Measurements from ENCODE around the gene ITIH5.

The ITIH5 gene

DNA sequence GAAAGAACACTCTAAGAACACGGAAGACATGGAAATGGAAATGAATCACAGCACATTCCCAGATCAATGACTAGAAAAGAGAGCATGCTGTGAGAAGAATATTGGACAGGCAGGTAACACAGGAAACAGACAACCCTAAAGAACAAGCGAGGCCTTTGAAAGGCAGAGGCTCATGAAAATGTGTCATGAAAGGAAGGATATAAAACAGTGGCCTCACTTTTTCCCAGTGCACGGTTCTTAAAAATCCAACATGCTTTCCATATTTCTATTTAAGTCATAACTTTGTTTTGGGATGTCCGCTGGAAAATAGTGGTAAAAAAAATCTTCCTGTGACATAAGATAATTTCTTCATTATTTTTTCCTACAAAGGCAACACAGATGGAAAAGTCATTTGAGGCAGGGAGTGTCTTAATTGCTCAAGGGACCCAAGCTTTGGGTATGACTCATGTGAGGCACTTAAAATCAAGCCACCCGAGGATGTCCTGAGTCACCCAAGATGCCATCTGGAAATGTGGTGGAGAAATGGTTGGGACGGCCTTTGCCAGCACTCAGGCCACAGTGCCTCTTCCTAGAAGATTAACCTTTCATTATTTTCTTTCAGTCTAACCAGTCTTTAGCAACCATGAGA, 17.0 kb downstream of the ITIH5 start:
- H3K9ac ChIP-seq (ENCODE audit: insufficient read length) = no peak overlapping the region

DNA sequence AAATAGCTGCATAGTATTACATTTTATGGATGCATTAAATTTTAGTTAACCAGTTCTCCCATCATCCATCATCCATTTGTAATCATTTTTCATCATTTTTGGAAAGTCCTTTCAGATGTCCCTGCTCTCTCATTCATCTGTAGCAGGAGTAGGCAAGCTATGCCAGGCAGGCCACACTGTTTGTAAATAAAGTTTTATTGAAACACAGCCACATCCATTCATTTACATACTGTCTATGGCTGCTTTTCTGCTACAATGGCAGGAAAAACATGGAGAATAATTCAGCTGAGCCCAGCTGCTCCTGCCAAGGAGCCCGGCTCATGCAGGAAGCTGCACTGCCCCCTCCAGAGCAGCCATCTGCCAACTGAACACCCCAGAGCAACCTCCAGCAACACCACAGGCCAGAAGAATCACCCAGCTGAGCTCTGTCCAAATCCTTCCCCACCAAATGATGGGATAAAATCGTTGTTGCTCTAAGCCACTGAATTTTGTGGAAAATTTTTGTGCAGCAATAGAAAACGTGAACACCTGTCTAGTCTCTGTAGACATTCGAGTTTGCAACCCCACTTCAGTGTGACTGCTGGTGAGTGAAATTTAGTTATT, 19.6 kb downstream of the ITIH5 start:
- no peak overlapping the region for H3K27ac ChIP-seq
- H3K9me3 ChIP-seq (ENCODE audit: low read depth, low read length) = no peaks in the 10 kb centered on the region
- DNase-seq (ENCODE audit: low read depth, low spot score) = no peak
- H3K36me3 ChIP-seq (ENCODE audit: insufficient read depth, low read length) = no peaks in the 10 kb centered on the region
- no peak overlapping the region for H3K9ac ChIP-seq (ENCODE audit: insufficient read length)
- H3K4me3 ChIP-seq = no peak overlapping the region
- no peak for TF ChIP-seq POLR2AphosphoS5 (IDR thresholded peaks at IDR 0.05; ENCODE audit: borderline replicate concordance, low read depth, low read length)
- no peak for TF ChIP-seq FOXP2 (optimal IDR thresholded peaks at IDR 0.05; ENCODE audit: control extremely low read depth, extremely low read length, insufficient read depth)
- TF ChIP-seq EZH2 (IDR thresholded peaks at IDR 0.05) = no peak

More for the DNA sequence above, 17.0 kb downstream of the ITIH5 start:
- H3K36me3 ChIP-seq (ENCODE audit: insufficient read depth, low read length) = no peaks in the 10 kb centered on the region
- H3K27ac ChIP-seq = no peak overlapping the region
- H3K4me3 ChIP-seq = no peak overlapping the region
- no peaks in the 10 kb centered on the region for H3K9me3 ChIP-seq (ENCODE audit: low read depth, low read length)
- DNase-seq (ENCODE audit: low read depth, low spot score) = no peak
- TF ChIP-seq FOXP2 (optimal IDR thresholded peaks at IDR 0.05; ENCODE audit: control extremely low read depth, extremely low read length, insufficient read depth) (no peak), EZH2 (IDR thresholded peaks at IDR 0.05) (no peak), POLR2AphosphoS5 (IDR thresholded peaks at IDR 0.05; ENCODE audit: borderline replicate concordance, low read depth, low read length) (no peak)

DNA sequence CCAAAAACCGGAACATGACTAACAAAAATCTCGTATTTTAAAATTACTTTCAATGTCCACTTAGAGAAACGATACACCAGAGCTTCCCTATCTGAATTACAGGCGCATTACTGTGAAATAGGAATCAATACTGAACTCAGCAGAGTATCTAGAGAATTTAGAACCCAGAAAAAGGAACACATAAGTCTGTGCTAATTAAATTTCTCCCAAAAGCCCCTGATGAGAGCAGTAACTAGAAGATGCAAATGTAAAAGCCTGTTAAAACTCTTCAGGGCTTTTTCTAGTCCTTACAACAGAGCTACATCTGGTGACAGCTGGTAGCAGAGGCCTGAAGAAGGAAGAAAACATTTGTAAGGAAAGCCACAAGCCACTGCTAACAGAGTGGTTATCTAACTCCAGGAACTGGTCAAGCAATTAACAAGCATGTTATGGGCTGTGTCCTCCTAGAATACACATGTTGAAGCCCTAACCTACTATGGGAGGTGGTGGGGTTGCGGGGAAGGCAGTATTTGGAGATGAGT, 24.2 kb downstream of the ITIH5 start:
- H3K9me3 ChIP-seq (ENCODE audit: low read depth, low read length) = no peaks in the 10 kb centered on the region
- no peaks in the 10 kb centered on the region for H3K36me3 ChIP-seq (ENCODE audit: insufficient read depth, low read length)
- DNase-seq (ENCODE audit: low read depth, low spot score) = no peak
- no peak overlapping the region for H3K9ac ChIP-seq (ENCODE audit: insufficient read length)
- H3K4me3 ChIP-seq = no peak overlapping the region
- TF ChIP-seq POLR2AphosphoS5 (IDR thresholded peaks at IDR 0.05; ENCODE audit: borderline replicate concordance, low read depth, low read length) (no peak), EZH2 (IDR thresholded peaks at IDR 0.05) (no peak), FOXP2 (optimal IDR thresholded peaks at IDR 0.05; ENCODE audit: control extremely low read depth, extremely low read length, insufficient read depth) (no peak)
- no peak overlapping the region for H3K27ac ChIP-seq

DNA sequence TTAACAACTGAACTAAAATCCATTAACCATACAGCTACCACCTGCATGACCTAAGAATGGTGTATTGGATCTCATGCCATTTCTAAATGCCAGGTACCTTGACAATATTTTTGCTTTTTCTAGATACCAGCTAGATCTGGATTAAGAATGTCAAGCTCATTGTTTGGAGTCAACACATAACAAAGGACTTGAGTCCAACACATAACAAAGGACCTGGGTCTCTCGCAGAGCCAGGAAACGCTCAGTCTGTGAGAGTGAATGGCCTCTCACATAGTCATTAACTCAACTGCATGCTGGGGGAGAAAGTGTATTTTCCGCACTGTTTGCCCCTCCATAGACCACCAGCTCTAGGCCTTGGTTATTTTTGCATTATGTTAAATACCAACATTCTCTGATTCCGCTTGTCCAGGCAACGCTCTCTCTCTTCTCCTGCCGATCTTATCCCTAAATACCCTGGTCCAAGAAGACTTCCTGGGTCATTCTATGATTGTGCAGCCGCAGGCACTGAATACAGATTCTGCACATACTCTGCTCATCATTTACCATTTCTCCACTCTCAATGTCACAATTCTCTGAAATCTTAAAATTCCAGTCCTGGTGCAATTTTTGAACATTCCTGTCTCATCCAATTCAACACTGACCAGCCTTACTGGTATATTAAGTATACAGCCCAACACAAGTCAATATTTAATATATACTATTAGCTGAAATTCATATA, 31.2 kb downstream of the ITIH5 start:
- no peak overlapping the region for H3K4me3 ChIP-seq
- no peak overlapping the region for H3K27ac ChIP-seq
- no peaks in the 10 kb centered on the region for H3K9me3 ChIP-seq (ENCODE audit: low read depth, low read length)
- no peak for DNase-seq (ENCODE audit: low read depth, low spot score)
- no peak overlapping the region for H3K9ac ChIP-seq (ENCODE audit: insufficient read length)
- TF ChIP-seq POLR2AphosphoS5 (IDR thresholded peaks at IDR 0.05; ENCODE audit: borderline replicate concordance, low read depth, low read length) = no peak
- no peak for TF ChIP-seq FOXP2 (optimal IDR thresholded peaks at IDR 0.05; ENCODE audit: control extremely low read depth, extremely low read length, insufficient read depth)
- TF ChIP-seq EZH2 (IDR thresholded peaks at IDR 0.05) = no peak
- H3K36me3 ChIP-seq (ENCODE audit: insufficient read depth, low read length) = no peaks in the 10 kb centered on the region

DNA sequence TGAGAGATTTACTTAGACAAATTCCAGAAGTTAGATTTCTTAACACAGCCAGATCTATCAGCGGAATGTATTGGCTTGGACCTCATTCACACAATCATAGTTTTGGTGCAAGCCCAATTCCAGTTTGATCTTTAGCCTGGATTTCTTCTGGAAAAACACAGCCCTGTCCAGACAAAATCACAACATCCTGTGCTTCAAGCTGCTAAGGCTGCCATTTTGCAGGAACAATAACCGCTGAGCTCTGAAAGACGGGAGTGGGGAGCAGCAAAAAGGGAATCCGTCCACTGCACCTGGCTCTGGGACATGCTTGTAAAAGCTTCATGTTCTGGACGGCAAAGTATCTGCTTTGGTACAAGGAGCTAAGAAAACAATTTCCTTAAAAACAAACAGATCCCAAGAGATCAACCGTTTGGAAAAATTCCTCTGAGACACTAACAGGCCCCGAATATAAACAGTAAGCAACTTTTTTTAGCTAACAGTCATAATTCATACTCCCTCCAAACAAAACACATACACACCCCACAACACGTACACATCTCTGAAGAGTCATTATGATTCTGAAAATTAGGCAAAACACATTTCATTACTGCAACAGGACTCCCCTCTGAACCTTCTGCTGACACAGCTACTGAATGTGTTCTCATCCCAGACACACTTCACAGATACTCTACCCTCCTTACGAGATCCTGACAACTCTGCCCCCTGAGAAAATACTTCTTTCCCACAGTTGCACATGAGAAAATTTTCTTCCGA, 32.4 kb downstream of the ITIH5 start:
- Histone ChIP-seq H3K27ac (no peak overlapping the region), H3K36me3 (ENCODE audit: insufficient read depth, low read length) (no peaks in the 10 kb centered on the region), H3K9me3 (ENCODE audit: low read depth, low read length) (no peaks in the 10 kb centered on the region), H3K9ac (ENCODE audit: insufficient read length) (no peak overlapping the region), H3K4me3 (no peak overlapping the region)
- TF ChIP-seq FOXP2 (optimal IDR thresholded peaks at IDR 0.05; ENCODE audit: control extremely low read depth, extremely low read length, insufficient read depth) (no peak), EZH2 (IDR thresholded peaks at IDR 0.05) (no peak), POLR2AphosphoS5 (IDR thresholded peaks at IDR 0.05; ENCODE audit: borderline replicate concordance, low read depth, low read length) (no peak)
- DNase-seq (ENCODE audit: low read depth, low spot score) = no peak

DNA sequence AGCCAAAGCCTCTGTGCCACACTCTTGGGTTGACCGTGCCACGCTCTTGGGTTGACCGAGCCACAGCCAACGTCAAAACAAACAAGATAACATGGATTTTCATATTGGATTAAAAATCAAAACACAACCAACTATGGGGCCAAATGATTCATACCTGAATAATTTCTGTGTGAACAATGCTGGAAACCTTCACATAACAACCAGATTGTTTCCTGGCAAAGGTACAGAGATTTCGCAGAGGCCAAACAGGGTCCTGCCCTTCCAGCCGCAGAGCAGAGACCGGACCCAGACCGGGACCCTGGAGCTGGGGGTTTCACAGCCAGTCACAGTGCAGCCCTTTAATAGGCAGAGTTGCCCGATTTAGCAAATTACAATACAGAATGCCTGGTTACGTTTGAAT, 40.5 kb downstream of the ITIH5 start:
- TF ChIP-seq EZH2 (IDR thresholded peaks at IDR 0.05) = no peak
- TF ChIP-seq FOXP2 (optimal IDR thresholded peaks at IDR 0.05; ENCODE audit: control extremely low read depth, extremely low read length, insufficient read depth) = no peak
- TF ChIP-seq POLR2AphosphoS5 (IDR thresholded peaks at IDR 0.05; ENCODE audit: borderline replicate concordance, low read depth, low read length) = no peak
- Histone ChIP-seq H3K9me3 (ENCODE audit: low read depth, low read length) (no peaks in the 10 kb centered on the region), H3K4me3 (no peak overlapping the region), H3K9ac (ENCODE audit: insufficient read length) (no peak overlapping the region), H3K27ac (no peak overlapping the region), H3K36me3 (ENCODE audit: insufficient read depth, low read length) (no peaks in the 10 kb centered on the region)
- no peak for DNase-seq (ENCODE audit: low read depth, low spot score)

DNA sequence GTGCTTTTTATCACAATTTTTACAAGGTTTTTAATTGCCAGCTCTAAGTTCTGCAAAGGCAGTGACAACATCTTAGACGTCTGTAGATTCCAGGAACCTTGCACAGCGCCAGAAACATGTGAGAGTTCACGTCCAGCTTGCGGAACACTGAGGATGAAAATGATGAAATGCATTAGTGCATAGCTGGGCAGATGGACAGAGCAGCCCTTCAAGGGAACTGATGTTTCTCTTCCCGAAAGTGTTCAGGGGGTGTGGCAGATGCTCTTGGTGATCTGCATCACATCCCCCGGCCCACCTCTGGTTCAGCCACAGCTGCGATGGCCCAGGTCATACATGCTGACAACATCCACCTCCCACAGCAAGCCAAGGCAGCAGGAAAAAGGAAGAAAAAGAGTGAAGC, 40.9 kb downstream of the ITIH5 start:
- TF ChIP-seq POLR2AphosphoS5 (IDR thresholded peaks at IDR 0.05; ENCODE audit: borderline replicate concordance, low read depth, low read length) (no peak), FOXP2 (optimal IDR thresholded peaks at IDR 0.05; ENCODE audit: control extremely low read depth, extremely low read length, insufficient read depth) (no peak), EZH2 (IDR thresholded peaks at IDR 0.05) (no peak)
- Histone ChIP-seq H3K36me3 (ENCODE audit: insufficient read depth, low read length) (no peaks in the 10 kb centered on the region), H3K27ac (no peak overlapping the region), H3K9me3 (ENCODE audit: low read depth, low read length) (no peaks in the 10 kb centered on the region), H3K4me3 (no peak overlapping the region), H3K9ac (ENCODE audit: insufficient read length) (no peak overlapping the region)
- DNase-seq (ENCODE audit: low read depth, low spot score) = no peak

DNA sequence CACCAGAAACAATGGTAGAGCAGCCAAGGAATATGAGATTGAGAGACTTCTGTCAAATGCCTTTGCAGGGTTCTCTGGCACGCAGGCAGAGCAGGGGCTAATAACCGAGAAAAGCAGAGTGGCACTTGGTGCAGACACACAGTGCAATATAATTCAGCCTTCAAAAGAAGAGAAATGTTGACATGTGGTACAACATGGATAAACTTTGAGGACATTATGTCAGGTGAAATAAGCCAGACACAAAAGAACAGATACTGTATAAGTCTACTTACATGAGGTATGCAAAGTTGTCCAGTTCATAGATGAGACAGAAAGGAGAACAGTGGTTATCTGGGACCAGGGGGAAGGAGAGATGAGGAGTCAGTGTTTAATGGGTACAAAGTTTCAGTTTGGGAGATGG, 41.8 kb downstream of the ITIH5 start:
- Histone ChIP-seq H3K27ac (no peak overlapping the region), H3K36me3 (ENCODE audit: insufficient read depth, low read length) (no peaks in the 10 kb centered on the region), H3K9ac (ENCODE audit: insufficient read length) (no peak overlapping the region), H3K9me3 (ENCODE audit: low read depth, low read length) (no peaks in the 10 kb centered on the region), H3K4me3 (no peak overlapping the region)
- DNase-seq (ENCODE audit: low read depth, low spot score) = no peak
- no peak for TF ChIP-seq FOXP2 (optimal IDR thresholded peaks at IDR 0.05; ENCODE audit: control extremely low read depth, extremely low read length, insufficient read depth)
- no peak for TF ChIP-seq EZH2 (IDR thresholded peaks at IDR 0.05)
- TF ChIP-seq POLR2AphosphoS5 (IDR thresholded peaks at IDR 0.05; ENCODE audit: borderline replicate concordance, low read depth, low read length) = no peak
